Astrocyte of the spinal cord (primary cell): ENCODE measurements around the gene TMCC2.

ENCODE experiments used
- DNase-seq: peaks from one replicate; pipeline ENCODE4 v3.0.0; 2011; ENCODE audit warnings: low read depth, low spot score
- H3K4me3 ChIP-seq: 2 replicates; pipeline ENCODE4 v1.5.1; 2011; ENCODE audit warnings: low read depth, mild to moderate bottlenecking, low read length, moderate library complexity
- in situ Hi-C: cut with HindIII; loops from 2 replicates; pipeline ENCODE4 v1.10.0; 2017; ENCODE audit warnings: low sequenced_read_pairs
- TF ChIP-seq, protein P1 (sequence below): IDR thresholded peaks from 2 replicates; pipeline ENCODE4 v1.5.1; 2012; ENCODE audit warnings: low read depth, mild to moderate bottlenecking, low read length, inconsistent platforms

Gene TMCC2

DNA sequence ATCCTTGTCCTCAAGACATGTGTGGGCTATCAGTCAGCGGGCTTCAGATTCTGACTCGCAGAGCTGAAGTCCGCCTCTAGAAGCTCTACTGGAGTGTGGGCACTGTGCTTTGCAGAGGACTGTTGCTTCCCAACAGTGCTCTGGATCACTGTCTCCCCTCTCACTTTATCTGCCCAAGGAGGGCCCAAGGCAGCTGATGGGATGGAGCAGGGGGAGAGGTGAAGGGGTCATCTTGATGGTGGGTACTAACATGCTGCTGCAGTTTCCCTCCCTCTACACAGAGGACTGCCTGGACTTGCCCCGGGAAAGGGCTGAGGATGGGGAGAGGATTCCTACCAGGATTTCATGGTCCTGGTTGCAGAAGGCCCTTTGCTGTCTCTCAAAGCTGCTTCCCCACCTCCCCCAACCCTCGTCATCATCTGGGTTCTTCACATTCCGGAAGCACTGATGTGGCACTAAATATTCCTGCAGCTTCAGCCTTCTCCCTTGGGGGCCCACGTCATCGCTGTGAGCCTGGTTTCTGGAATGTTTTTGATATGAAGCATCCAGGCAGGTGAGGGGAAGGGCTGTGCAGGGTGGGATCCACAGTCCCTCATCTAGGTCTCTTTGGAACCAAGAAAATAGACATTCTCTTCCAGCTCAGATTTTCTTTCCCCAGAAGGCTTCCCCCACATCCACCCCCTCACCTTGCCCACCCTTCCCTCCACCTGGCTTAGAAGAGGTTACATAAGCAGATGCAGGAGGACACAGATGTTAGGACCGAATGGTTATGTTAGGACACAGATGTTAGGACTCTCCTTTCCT lies 70.6 kb downstream of the TMCC2 start:
- no peak overlapping the region for H3K4me3 ChIP-seq
- DNase-seq = peak; percentile 96
- TF ChIP-seq, protein P1, sequence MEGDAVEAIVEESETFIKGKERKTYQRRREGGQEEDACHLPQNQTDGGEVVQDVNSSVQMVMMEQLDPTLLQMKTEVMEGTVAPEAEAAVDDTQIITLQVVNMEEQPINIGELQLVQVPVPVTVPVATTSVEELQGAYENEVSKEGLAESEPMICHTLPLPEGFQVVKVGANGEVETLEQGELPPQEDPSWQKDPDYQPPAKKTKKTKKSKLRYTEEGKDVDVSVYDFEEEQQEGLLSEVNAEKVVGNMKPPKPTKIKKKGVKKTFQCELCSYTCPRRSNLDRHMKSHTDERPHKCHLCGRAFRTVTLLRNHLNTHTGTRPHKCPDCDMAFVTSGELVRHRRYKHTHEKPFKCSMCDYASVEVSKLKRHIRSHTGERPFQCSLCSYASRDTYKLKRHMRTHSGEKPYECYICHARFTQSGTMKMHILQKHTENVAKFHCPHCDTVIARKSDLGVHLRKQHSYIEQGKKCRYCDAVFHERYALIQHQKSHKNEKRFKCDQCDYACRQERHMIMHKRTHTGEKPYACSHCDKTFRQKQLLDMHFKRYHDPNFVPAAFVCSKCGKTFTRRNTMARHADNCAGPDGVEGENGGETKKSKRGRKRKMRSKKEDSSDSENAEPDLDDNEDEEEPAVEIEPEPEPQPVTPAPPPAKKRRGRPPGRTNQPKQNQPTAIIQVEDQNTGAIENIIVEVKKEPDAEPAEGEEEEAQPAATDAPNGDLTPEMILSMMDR = no peak
- in situ Hi-C loops = no loop called here

DNA sequence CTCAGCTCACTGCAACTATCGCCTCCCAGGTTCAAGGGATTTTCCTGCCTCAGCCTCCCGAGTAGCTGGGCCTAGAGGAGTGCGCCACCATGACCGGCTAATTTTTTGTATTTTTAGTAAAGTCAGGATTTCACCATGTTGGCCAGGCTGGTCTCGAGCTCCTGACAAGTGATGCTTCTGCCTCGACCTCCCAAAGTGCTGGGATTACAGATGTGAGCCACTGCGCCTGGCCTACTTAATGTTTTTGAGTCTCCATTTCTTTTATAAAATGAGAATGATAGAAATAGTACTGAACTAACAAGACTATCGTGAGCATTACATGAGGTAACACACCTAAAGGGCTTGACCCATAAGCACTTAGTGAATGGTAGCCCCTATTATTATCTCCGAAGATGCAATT lies 72.4 kb downstream of the TMCC2 start:
- DNase-seq = no peak

DNA sequence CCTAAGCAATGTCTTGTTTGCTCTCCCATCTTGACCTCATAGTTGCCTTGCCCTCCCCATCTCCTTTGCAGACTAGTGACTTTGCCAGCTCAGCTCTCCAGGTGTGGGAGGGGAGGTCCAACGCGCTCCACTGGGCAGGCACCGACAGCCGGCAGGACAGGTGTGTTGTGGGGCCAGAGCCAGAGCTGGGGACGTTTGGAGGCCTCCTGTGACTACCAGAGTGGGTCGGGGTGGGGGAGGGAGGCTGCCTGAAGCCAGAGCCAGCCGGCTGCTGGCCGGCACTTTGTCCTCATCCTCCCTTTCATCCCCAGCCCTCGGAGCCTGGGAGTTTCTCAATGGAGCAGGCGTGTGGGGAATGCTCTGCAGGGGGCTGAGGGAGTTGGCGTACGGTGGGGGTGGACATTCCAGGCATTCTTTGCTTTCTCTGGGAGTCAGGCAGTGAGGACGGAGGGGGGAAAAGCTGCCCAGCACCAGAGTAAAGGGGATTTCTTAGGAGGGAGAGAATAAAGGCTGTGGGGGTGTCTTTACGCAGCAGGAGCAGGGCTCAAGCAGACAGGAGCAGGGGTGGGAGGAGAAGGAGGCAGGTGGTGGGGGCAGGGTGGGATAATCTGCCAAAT lies 73.6 kb downstream of the TMCC2 start:
- TF ChIP-seq, protein P1 = no peak
- peak; percentile 96 for DNase-seq
- H3K4me3 ChIP-seq = no peak overlapping the region
- in situ Hi-C loops = no loop called here

More for the DNA sequence above, 72.4 kb downstream of the TMCC2 start:
- in situ Hi-C loops = no loop called here
- TF ChIP-seq, protein P1 = no peak
- H3K4me3 ChIP-seq = no peak overlapping the region

DNA sequence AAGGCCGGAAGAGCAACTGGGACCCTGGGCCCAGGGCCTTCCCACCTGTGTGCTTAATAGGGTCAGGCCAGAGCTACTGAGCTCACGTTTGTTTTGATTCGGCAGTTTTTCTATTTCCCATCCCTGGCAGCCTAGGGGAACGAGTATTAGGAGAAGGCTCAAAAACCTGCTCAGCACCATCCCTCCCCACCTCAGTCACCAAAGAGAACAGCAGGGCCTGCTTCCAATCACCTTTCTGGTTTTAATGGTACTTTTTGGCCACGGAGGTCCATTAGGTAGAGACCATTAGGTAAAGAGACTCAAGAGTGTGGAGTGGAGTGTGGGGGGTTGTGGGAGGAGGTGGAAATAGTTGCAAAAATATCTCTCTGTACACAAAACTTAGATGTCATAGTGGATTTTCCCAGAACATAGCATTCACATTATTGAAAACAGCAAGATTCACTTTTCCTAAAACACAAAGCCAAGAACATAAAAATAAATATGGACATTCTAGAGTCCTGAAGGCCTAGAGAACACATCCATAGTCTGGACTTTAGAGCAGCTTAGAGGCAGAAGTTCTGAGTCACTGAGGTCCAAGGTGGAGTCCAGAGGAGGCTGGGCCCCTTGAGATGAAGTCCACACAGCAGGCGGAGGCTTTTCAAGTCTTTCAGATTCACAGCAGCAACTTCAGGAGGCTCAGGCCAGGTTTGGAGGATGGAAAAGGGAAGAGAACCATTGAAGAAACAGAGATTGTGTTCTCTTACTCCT lies 74.3 kb downstream of the TMCC2 start:
- in situ Hi-C loops = no loop called here

DNA sequence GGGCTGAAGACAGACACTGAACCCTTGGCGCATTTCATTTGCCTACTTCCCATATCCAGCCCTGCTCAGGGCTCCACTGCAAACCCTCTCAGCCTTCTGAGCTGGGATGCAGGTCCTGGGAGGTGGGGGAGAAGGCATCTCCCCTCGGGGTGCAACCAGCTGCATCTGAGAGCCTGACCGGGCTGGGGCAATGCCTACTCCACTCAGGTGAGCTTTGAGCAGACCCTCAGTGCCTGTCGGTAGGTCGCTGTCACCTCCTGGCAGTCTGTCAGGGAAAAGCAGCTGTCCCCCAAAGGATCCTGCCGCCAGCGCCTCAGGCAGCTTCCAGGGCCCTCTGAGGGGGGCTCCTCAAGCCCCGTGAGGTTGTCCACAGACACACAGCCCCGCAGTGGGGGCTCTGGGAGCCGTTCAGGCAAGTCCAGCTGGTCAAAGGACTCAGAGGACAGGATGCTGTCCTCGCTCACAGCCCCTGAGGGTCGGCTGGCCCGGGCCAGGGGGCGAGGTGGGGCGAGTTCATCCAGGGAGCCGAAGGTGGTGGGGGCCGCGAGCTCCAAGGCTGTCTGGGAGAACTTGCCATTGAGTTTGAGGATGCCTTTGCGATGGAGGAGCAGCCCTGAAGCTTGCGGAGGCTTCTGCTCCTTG lies 75.6 kb downstream of the TMCC2 start:
- in situ Hi-C loops = no loop called here
- TF ChIP-seq, protein P1 = no peak
- no peak for DNase-seq
- H3K4me3 ChIP-seq = no peak overlapping the region

More for the DNA sequence above, 74.3 kb downstream of the TMCC2 start:
- DNase-seq = peak; percentile 68
- TF ChIP-seq, protein P1 = no peak
- H3K4me3 ChIP-seq = no peak overlapping the region

DNA sequence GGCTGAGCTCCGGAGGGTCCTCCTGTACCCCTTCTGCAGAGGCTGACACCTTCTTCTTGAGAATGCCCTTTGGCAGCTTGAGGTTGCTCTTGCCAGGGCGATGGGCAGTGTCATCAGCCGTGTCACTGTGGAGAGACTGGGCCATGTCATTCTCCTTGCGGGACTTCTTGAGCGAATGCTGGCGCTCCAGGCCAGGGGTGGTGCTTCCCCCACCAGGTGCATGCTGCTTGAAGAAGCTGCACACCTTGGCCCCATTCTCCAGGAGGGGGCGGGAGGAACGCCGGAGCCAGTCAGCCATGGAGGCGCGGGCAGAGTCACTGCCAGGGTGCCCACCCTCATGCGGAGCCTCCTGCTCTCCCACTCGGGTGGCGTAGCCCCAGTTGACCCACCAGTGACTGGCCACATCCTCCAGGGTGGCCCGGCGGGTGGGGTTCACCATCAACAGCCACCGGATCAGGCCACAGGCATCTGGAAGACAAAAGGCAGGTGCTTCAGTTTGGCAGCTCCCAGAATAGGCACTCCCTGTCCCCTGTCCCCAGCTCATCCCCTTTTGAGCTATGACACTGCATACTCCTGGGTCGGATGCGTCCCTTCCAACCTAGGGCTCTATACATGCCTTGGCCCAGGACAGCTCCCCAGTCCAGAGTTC lies 76.4 kb downstream of the TMCC2 start:
- H3K4me3 ChIP-seq = no peak overlapping the region
- TF ChIP-seq, protein P1 = no peak
- in situ Hi-C loops = no loop called here
- DNase-seq = no peak
